Measurements from ENCODE around the gene HELZ.
A peak's percentile ranks its signal among the peaks of the same experiment; 100 is the strongest.

Gene HELZ

DNA sequence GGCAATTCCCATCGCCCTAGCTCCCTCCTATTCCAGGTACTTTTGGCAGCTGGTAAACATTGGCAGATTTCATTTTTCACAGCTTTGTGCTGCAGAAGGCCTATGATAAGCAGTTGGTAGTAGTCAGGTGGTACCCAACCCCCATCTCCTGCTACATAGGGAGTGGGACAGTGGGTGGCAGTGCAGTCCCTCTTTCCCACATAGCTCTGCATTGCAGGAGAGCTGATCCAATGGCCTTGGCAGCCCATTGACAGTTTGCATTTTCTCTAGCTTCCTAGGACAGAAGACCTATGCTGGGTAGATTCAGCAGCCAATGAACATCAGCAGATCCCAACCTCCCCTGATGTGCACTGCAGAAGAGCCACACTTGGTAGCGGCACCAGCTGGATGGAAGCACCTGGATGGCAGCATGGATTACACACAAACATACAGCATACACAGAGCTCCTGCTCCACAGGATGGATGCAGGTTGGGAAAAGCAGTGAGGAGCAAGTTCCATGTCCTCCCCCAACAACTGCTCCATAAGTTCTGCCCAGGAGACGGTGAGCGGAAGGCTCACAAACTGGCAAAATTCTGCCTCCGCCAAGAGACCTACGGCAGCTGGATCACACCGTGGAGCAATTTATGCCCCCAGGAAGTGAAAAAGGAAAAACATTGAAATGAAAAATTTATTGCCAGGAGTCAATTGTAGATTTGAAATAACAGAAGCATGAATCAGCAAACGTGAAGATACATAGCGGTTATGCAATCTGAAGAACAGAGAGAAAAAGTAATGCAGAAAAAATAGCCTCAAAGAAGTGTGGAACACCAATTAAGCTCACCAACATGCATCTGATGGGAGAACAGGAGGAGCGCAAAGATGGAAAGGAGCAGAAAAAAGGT lies 105.0 kb downstream of the HELZ start:
- H3K9me3 ChIP-seq (ENCODE audit: control insufficient read depth, insufficient read depth, low read depth, low read length): no peaks in the 10 kb centered on the region
- ChIA-PET CTCF (interaction anchor here (0.6 to 1.2 kb wide), 7 partner anchors 8 to 236 kb away, joined by 3 to 4 read pairs (median 3); no protein-coding TSS in a partner anchor), POLR2A (no interaction called here)
- H3K36me3 ChIP-seq (ENCODE audit: control insufficient read depth in 2 of 2, insufficient read depth in 1 of 2, low read length in 2 of 2): peaks cover 35 to 70% of the 10 kb centered on the region in 2 experiments
- H3K4me3 ChIP-seq (ENCODE audit: low read depth, low read length): no peak overlapping the region
- TF ChIP-seq KLF8 (tag by site-specific recombination; IDR thresholded peaks at IDR 0.05): no peak
- peak; percentile 28 for TF ChIP-seq ZNF654 (tag by site-specific recombination; IDR thresholded peaks at IDR 0.05; ENCODE audit: low read depth)
- H3K27ac ChIP-seq (ENCODE audit: extremely low read depth, low read depth, low read length): no peak overlapping the region
- H3K4me1 ChIP-seq (ENCODE audit: control insufficient read depth, insufficient read depth, low read length): no peaks in the 10 kb centered on the region

DNA sequence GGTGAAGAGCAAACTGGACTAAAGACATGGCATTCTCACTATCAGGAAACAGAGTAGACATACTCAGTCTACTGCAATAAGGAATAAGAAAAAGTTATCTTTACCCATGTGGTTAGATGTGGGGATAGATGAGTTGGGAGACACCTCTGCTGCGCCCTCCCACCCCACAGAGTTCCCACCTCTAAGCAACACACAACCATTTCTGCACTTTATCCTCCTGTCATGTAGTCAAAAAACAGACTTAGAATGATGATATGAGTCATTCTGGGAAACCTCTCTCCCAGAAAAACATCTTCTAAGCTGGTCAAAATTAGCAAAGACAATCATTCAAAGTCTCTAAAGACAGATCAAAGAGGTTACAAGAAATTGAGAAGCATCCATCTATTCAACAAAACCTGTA lies 105.7 kb downstream of the HELZ start:
- Histone ChIP-seq H3K4me3 (ENCODE audit: low read depth, low read length) (no peak overlapping the region), H3K27ac (ENCODE audit: extremely low read depth, low read depth, low read length) (no peak overlapping the region), H3K9me3 (ENCODE audit: control insufficient read depth, insufficient read depth, low read depth, low read length) (no peaks in the 10 kb centered on the region), H3K36me3 (ENCODE audit: control insufficient read depth in 2 of 2, insufficient read depth in 1 of 2, low read length in 2 of 2) (peaks cover 32 to 65% of the 10 kb centered on the region in 2 experiments), H3K4me1 (ENCODE audit: control insufficient read depth, insufficient read depth, low read length) (no peaks in the 10 kb centered on the region)
- ChIA-PET POLR2A (no interaction called here), CTCF (interaction anchor here (0.8 to 1.2 kb wide), 5 partner anchors 8 to 237 kb away, joined by 3 to 4 read pairs (median 3); no protein-coding TSS in a partner anchor)
- TF ChIP-seq, protein P1, sequence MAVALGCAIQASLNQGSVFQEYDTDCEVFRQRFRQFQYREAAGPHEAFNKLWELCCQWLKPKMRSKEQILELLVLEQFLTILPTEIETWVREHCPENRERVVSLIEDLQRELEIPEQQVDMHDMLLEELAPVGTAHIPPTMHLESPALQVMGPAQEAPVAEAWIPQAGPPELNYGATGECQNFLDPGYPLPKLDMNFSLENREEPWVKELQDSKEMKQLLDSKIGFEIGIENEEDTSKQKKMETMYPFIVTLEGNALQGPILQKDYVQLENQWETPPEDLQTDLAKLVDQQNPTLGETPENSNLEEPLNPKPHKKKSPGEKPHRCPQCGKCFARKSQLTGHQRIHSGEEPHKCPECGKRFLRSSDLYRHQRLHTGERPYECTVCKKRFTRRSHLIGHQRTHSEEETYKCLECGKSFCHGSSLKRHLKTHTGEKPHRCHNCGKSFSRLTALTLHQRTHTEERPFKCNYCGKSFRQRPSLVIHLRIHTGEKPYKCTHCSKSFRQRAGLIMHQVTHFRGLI (tag by site-specific recombination; IDR thresholded peaks at IDR 0.05): no peak
- no peak for TF ChIP-seq ZNF394 (tag by site-specific recombination; IDR thresholded peaks at IDR 0.05; ENCODE audit: borderline replicate concordance)
- TF ChIP-seq ZFP69B (tag by site-specific recombination; IDR thresholded peaks at IDR 0.05): no peak

DNA sequence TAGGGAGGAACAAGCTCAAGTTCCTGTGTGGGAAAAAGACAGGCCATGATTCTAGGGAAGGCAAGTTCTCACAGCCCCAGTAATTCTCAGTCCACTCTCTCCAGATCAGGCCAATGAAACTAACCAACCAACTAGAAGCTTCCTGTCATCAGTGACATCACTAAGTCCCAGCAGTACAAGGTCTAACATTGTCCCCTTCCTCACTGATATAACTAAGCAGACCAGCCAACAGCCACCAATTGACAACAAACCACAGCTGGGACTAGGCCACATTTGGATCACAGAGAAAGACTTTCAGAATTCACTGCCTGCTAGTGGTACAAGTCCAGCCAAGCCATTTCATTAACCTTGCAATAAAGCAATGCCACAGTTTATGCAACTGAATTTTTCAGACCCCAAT lies 106.6 kb downstream of the HELZ start:
- ChIA-PET POLR2A (no interaction called here), CTCF (no interaction called here)
- no peaks in the 10 kb centered on the region for H3K4me1 ChIP-seq (ENCODE audit: control insufficient read depth, insufficient read depth, low read length)
- no peak overlapping the region for H3K4me3 ChIP-seq (ENCODE audit: low read depth, low read length)
- TF ChIP-seq, protein P2, sequence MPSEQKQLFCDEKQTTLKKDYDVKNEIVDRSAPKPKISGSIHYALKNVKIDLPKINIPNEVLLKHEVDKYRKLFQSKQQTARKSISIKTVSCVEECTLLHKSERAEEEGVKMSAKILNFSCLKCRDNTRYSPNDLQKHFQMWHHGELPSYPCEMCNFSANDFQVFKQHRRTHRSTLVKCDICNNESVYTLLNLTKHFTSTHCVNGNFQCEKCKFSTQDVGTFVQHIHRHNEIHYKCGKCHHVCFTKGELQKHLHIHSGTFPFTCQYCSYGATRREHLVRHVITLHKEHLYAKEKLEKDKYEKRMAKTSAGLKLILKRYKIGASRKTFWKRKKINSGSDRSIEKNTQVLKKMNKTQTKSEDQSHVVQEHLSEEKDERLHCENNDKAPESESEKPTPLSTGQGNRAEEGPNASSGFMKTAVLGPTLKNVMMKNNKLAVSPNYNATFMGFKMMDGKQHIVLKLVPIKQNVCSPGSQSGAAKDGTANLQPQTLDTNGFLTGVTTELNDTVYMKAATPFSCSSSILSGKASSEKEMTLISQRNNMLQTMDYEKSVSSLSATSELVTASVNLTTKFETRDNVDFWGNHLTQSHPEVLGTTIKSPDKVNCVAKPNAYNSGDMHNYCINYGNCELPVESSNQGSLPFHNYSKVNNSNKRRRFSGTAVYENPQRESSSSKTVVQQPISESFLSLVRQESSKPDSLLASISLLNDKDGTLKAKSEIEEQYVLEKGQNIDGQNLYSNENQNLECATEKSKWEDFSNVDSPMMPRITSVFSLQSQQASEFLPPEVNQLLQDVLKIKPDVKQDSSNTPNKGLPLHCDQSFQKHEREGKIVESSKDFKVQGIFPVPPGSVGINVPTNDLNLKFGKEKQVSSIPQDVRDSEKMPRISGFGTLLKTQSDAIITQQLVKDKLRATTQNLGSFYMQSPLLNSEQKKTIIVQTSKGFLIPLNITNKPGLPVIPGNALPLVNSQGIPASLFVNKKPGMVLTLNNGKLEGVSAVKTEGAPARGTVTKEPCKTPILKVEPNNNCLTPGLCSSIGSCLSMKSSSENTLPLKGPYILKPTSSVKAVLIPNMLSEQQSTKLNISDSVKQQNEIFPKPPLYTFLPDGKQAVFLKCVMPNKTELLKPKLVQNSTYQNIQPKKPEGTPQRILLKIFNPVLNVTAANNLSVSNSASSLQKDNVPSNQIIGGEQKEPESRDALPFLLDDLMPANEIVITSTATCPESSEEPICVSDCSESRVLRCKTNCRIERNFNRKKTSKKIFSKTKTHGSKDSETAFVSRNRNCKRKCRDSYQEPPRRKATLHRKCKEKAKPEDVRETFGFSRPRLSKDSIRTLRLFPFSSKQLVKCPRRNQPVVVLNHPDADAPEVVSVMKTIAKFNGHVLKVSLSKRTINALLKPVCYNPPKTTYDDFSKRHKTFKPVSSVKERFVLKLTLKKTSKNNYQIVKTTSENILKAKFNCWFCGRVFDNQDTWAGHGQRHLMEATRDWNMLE (tag by site-specific recombination; conservative IDR thresholded peaks at IDR 0.05; ENCODE audit: low read depth): no peak
- TF ChIP-seq ZNF791 (tag by site-specific recombination; IDR thresholded peaks at IDR 0.05): no peak
- TF ChIP-seq GLI4 (tag by site-specific recombination; IDR thresholded peaks at IDR 0.05): no peak
- H3K36me3 ChIP-seq (ENCODE audit: control insufficient read depth in 2 of 2, insufficient read depth in 1 of 2, low read length in 2 of 2): peaks cover 35 to 63% of the 10 kb centered on the region in 2 experiments
- H3K27ac ChIP-seq (ENCODE audit: extremely low read depth, low read depth, low read length): no peak overlapping the region
- H3K9me3 ChIP-seq (ENCODE audit: control insufficient read depth, insufficient read depth, low read depth, low read length): no peaks in the 10 kb centered on the region

DNA sequence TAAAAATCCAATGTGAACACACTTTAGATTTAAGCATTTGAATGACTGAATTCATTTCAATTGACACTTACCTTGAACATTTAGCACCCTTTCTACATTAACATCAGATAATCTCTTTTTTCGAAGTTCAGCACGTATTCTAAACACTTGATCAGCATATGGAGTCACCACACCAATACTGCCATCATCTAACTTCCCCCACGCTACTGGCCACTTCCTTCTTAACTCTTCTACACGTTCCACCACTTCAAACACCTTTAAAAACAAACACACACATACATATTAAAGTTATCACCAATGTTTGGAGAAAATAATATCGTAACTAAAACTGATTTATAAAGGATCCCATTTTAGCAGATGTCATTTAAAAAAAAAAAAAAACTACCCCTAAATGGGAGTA lies 107.1 kb downstream of the HELZ start:
- no peak overlapping the region for H3K27ac ChIP-seq (ENCODE audit: extremely low read depth, low read depth, low read length)
- no peaks in the 10 kb centered on the region for H3K9me3 ChIP-seq (ENCODE audit: control insufficient read depth, insufficient read depth, low read depth, low read length)
- H3K36me3 ChIP-seq (ENCODE audit: control insufficient read depth in 2 of 2, insufficient read depth in 1 of 2, low read length in 2 of 2): peaks cover 35 to 58% of the 10 kb centered on the region in 2 experiments
- no peak overlapping the region for H3K4me3 ChIP-seq (ENCODE audit: low read depth, low read length)
- no peak for TF ChIP-seq ZNF121 (tag by site-specific recombination; IDR thresholded peaks at IDR 0.05)
- TF ChIP-seq MYNN (tag by site-specific recombination; IDR thresholded peaks at IDR 0.05; ENCODE audit: borderline replicate concordance): no peak
- TF ChIP-seq ZBTB48 (tag by site-specific recombination; IDR thresholded peaks at IDR 0.05): no peak
- ChIA-PET POLR2A (no interaction called here), CTCF (no interaction called here)
- 0 out of 2 replicates have a peak, but pooled peaks cover under 1% of the 10 kb centered on the region for H3K4me1 ChIP-seq (ENCODE audit: control insufficient read depth, insufficient read depth, low read length)
